Measurements from ENCODE around the gene PRKAR2A. TPM values are rescaled to one million over a fixed set of nuclear protein-coding genes. Genes with fewer than 3 reads are reported as not detected.

PRKAR2A gene
- total and polyA plus RNA-seq, 11 donors = 10.6 to 71.6 (median 42.8) TPM

DNA sequence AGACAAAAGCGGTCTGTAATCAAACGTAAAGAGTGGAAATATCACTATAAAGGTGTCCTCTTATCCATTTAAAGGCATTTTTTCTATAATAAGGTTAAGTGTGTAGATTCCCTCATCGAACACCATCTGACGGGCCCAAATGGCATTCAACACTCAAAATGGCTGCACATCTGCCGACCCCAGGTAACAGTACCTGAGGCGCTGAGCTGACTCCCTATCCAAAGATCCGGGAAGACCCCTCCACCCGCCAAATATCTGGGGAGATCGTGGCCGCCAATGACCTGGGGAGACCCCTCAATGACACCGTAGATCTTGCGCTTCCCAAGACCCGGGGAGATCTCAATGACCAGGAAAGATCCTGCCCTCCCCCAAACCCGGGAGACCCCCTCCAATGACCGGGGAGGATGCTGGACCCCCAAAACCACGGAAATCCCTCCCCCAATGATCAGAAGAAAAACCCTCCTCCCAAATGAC, 131.1 kb downstream of the PRKAR2A start:
- 0 to 1% (median 1%) methylated on average over 16 of the region's 16 CpGs for WGBS, 4 donors

DNA sequence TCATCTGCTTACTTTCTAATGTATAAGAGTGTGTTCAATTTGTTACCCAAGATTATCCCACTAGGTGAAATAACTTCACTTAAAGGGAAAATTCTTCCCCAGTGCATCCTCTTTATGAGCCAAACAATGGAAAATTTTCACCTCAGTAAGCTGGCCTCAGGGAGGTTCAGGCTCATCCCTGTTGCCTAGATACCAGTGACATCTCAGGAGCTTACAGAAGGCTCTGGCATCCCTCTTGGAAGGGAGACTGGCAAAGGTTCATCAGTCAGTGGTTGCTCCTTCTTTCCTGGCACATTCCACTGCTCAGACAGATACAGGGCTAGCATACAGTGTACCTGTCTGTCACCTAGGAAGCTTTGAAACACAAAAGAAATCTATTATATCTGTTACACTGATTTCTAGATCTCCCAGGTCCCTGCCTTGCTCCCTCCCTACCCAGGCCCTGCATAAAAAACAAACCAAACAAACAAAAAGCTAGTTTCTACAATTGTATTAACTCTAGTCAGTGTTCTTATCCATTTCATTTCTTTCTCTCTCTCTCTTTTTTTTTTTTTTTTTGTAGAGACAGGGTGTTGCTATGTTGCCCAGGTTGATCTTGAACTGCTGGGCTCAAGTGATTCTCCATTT, 132.4 kb downstream of the PRKAR2A start:
- intact Hi-C loops (cut with DNase I) = no loop called here
- Histone ChIP-seq H3K9me3 (no peaks in the 10 kb centered on the region), H3K27me3 (no peaks in the 10 kb centered on the region), H3K4me1 (peaks cover 0 to 54% (median 38%) of the 10 kb centered on the region in 12 donors), H3K27ac (peak overlapping the region in 2 of 12 donors; percentile 88), H3K36me3 (peaks cover 0 to 48% (median 37%) of the 10 kb centered on the region in 9 donors), H3K4me3 (peak overlapping the region in 8 of 12 donors; percentile 70 to 98 (median 79))
- peak in 1 of 4 donors; percentile 31 for ATAC-seq
- DNase-seq = peak in 1 of 5 donors; percentile 18
- TF ChIP-seq, protein P1, sequence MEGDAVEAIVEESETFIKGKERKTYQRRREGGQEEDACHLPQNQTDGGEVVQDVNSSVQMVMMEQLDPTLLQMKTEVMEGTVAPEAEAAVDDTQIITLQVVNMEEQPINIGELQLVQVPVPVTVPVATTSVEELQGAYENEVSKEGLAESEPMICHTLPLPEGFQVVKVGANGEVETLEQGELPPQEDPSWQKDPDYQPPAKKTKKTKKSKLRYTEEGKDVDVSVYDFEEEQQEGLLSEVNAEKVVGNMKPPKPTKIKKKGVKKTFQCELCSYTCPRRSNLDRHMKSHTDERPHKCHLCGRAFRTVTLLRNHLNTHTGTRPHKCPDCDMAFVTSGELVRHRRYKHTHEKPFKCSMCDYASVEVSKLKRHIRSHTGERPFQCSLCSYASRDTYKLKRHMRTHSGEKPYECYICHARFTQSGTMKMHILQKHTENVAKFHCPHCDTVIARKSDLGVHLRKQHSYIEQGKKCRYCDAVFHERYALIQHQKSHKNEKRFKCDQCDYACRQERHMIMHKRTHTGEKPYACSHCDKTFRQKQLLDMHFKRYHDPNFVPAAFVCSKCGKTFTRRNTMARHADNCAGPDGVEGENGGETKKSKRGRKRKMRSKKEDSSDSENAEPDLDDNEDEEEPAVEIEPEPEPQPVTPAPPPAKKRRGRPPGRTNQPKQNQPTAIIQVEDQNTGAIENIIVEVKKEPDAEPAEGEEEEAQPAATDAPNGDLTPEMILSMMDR (IDR thresholded peaks at IDR 0.05) = no peak
- TF ChIP-seq POLR2A (IDR thresholded peaks at IDR 0.05) = no peak

More for the DNA sequence above, 131.1 kb downstream of the PRKAR2A start:
- intact Hi-C loops (cut with DNase I) = loop anchor here in 1 of 10 donors (2.0 kb wide), 1 partner anchor 24 kb away; no protein-coding TSS in a partner anchor
- Histone ChIP-seq H3K4me3 (peak overlapping the region; percentile 65 to 98 (median 79)), H3K36me3 (peaks cover 0 to 35% (median 24%) of the 10 kb centered on the region in 9 donors), H3K9me3 (no peaks in the 10 kb centered on the region), H3K27ac (peak overlapping the region; percentile 75 to 92 (median 87)), H3K27me3 (no peaks in the 10 kb centered on the region), H3K4me1 (peaks cover 0 to 47% (median 35%) of the 10 kb centered on the region in 12 donors)
- TF ChIP-seq POLR2A (IDR thresholded peaks at IDR 0.05) = no peak
- TF ChIP-seq, protein P1 (IDR thresholded peaks at IDR 0.05) = no peak
- DNase-seq (peak in 2 of 5 donors; percentile 17 to 38), ATAC-seq (no peak)

DNA sequence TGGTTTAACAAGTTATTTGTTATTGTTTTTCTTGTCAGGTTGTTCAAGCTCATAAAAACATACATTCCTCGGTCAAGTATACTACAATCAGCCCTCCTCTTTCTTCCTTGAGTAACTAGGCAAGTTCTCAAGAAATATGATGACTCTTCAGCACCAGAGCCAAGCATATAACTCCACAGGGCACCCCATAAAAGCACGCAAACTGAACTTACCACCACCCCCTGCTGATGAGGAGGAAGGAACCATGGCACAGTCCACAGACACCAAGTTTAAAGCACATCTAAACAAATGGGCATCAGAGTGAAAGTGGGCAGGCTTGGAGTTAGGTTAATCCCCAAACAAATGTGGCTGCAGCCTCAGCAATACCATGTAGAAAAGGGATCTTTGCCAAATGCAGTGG, 135.9 kb downstream of the PRKAR2A start:
- Histone ChIP-seq H3K9me3 (no peaks in the 10 kb centered on the region), H3K27me3 (no peaks in the 10 kb centered on the region), H3K27ac (no peak overlapping the region), H3K4me3 (no peak overlapping the region), H3K36me3 (peaks cover 0 to 82% (median 67%) of the 10 kb centered on the region in 9 donors), H3K4me1 (peaks cover 0 to 78% (median 47%) of the 10 kb centered on the region in 12 donors)
- TF ChIP-seq POLR2A (IDR thresholded peaks at IDR 0.05) = no peak
- TF ChIP-seq, protein P1 (IDR thresholded peaks at IDR 0.05) = no peak
- intact Hi-C loops (cut with DNase I) = no loop called here
- DNase-seq = no peak
- no peak for ATAC-seq
- WGBS, 4 donors = 89 to 96% (median 94%) methylated on average over 2 of the region's 2 CpGs

DNA sequence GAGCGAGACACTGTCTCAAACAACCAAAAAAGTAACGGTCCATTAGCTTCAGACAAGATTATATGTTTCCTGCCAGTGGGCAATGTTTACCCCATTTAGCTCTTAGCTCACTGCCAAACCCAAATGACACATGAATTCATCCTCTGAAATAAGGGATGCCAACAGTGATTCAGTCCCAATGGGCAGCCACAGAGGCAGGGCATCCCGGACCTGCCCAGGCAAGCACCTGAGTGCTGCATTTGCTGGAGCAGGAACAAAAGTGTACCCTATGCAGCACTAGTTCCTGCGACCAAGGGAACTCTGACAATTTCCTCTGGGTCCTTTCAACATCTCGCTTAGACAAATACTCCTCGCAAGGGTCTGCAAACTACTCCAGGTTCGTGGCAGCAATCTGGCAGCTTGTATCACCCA, 138.6 kb downstream of the PRKAR2A start:
- peaks cover 0 to 92% (median 63%) of the 10 kb centered on the region in 9 donors for H3K36me3 ChIP-seq

More for the DNA sequence above, 138.6 kb downstream of the PRKAR2A start:
- Histone ChIP-seq H3K4me3 (no peak overlapping the region), H3K9me3 (no peaks in the 10 kb centered on the region), H3K4me1 (peaks cover 0 to 70% (median 28%) of the 10 kb centered on the region in 12 donors), H3K27me3 (no peaks in the 10 kb centered on the region), H3K27ac (peak overlapping the region in 1 of 12 donors; percentile 2)
- intact Hi-C loops (cut with DNase I) = no loop called here
- WGBS, 4 donors = 67 to 79% (median 70%) methylated on average over 7 of the region's 7 CpGs
- TF ChIP-seq, protein P1 (IDR thresholded peaks at IDR 0.05) = no peak
- no peak for TF ChIP-seq POLR2A (IDR thresholded peaks at IDR 0.05)
- ATAC-seq (peak in 1 of 4 donors; percentile 25), DNase-seq (no peak)
